ENCODE measurements around the gene ALKAL2. TPM values are rescaled to one million over a fixed set of nuclear protein-coding genes. Genes with fewer than 3 reads are reported as not detected.

Gene ALKAL2
- total and polyA plus RNA-seq, 2 of the 13 experiments (the other 11 are each of a cell fraction or from before 2014, with no cell fraction given) = 0.22 to 1.7 TPM

DNA sequence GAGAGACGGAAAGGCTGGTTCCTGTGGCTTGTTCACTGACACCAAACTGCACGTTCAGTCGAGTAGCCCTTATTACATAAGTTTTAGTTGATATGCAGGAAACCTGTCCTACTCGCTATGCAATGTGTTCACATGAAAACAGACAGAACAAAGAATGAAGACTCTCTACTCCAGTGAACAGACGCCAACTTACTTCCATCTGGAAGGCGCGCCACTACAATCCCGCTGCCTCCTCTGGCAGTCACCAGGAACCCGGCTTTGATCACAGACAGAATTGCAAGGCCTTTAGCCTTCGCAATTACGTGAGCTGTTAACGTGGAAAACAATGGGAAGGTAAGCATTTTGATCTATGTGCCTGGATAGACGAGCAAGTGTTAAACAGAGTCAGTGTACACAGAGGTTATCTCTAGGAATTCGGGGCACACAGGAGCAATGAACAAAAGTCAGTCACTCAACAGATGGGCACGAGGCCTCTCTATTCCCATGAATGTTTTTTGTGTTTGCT, 38.3 kb downstream of the ALKAL2 start (continued):
- TF ChIP-seq, protein P1, sequence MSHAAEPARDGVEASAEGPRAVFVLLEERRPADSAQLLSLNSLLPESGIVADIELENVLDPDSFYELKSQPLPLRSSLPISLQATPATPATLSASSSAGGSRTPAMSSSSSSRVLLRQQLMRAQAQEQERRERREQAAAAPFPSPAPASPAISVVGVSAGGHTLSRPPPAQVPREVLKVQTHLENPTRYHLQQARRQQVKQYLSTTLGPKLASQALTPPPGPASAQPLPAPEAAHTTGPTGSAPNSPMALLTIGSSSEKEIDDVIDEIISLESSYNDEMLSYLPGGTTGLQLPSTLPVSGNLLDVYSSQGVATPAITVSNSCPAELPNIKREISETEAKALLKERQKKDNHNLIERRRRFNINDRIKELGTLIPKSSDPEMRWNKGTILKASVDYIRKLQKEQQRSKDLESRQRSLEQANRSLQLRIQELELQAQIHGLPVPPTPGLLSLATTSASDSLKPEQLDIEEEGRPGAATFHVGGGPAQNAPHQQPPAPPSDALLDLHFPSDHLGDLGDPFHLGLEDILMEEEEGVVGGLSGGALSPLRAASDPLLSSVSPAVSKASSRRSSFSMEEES (CRISPR knock-in tag; IDR thresholded peaks at IDR 0.05) = peak; percentile 83
- TF ChIP-seq XRCC5 (optimal IDR thresholded peaks at IDR 0.05; ENCODE audit: low read length) (peak; percentile 72), ASH2L (IDR thresholded peaks at IDR 0.05; ENCODE audit: insufficient read length, low read depth, low read length) (peak; percentile 92), ZFP37 (CRISPR knock-in tag; IDR thresholded peaks at IDR 0.05; ENCODE audit: borderline replicate concordance) (peak; percentile 91), ZNF12 (CRISPR knock-in tag; IDR thresholded peaks at IDR 0.05) (peak; percentile 79; the same call in 1 of the 2 replicates), ZNF205 (CRISPR knock-in tag; IDR thresholded peaks at IDR 0.05) (peak; percentile 93), GATAD1 (CRISPR knock-in tag; IDR thresholded peaks at IDR 0.05) (peak; percentile 72), NFRKB (IDR thresholded peaks at IDR 0.05) (no peak), HNRNPLL (IDR thresholded peaks at IDR 0.05; ENCODE audit: low read depth, low read length, poor library complexity, severe bottlenecking) (no peak), ZNF260 (CRISPR knock-in tag; IDR thresholded peaks at IDR 0.05; ENCODE audit: borderline replicate concordance, low read depth) (no peak), DPF2 (CRISPR knock-in tag; IDR thresholded peaks at IDR 0.05; ENCODE audit: borderline replicate concordance, low read depth) (peak; percentile 86), POLR2G (IDR thresholded peaks at IDR 0.05; ENCODE audit: low read depth, low read length) (peak; percentile 38; the same call in 1 of the 2 replicates), TEAD3 (CRISPR knock-in tag; optimal IDR thresholded peaks at IDR 0.05; ENCODE audit: borderline replicate concordance) (peak; percentile 96), ZNF776 (CRISPR knock-in tag; IDR thresholded peaks at IDR 0.05) (no peak), ZNF501 (CRISPR knock-in tag; IDR thresholded peaks at IDR 0.05) (peak; percentile 89; the same call in 1 of the 2 replicates), ZNF343 (CRISPR knock-in tag; IDR thresholded peaks at IDR 0.05) (no peak), ZNF557 (CRISPR knock-in tag; IDR thresholded peaks at IDR 0.05) (no peak), JDP2 (CRISPR knock-in tag; IDR thresholded peaks at IDR 0.05; ENCODE audit: borderline replicate concordance) (no peak)
- TF ChIP-seq, protein P2, sequence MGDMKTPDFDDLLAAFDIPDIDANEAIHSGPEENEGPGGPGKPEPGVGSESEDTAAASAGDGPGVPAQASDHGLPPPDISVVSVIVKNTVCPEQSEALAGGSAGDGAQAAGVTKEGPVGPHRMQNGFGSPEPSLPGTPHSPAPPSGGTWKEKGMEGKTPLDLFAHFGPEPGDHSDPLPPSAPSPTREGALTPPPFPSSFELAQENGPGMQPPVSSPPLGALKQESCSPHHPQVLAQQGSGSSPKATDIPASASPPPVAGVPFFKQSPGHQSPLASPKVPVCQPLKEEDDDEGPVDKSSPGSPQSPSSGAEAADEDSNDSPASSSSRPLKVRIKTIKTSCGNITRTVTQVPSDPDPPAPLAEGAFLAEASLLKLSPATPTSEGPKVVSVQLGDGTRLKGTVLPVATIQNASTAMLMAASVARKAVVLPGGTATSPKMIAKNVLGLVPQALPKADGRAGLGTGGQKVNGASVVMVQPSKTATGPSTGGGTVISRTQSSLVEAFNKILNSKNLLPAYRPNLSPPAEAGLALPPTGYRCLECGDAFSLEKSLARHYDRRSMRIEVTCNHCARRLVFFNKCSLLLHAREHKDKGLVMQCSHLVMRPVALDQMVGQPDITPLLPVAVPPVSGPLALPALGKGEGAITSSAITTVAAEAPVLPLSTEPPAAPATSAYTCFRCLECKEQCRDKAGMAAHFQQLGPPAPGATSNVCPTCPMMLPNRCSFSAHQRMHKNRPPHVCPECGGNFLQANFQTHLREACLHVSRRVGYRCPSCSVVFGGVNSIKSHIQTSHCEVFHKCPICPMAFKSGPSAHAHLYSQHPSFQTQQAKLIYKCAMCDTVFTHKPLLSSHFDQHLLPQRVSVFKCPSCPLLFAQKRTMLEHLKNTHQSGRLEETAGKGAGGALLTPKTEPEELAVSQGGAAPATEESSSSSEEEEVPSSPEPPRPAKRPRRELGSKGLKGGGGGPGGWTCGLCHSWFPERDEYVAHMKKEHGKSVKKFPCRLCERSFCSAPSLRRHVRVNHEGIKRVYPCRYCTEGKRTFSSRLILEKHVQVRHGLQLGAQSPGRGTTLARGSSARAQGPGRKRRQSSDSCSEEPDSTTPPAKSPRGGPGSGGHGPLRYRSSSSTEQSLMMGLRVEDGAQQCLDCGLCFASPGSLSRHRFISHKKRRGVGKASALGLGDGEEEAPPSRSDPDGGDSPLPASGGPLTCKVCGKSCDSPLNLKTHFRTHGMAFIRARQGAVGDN (CRISPR knock-in tag; IDR thresholded peaks at IDR 0.05) = peak; percentile 9; the same call in 1 of the 2 replicates
- TF ChIP-seq, protein P3, sequence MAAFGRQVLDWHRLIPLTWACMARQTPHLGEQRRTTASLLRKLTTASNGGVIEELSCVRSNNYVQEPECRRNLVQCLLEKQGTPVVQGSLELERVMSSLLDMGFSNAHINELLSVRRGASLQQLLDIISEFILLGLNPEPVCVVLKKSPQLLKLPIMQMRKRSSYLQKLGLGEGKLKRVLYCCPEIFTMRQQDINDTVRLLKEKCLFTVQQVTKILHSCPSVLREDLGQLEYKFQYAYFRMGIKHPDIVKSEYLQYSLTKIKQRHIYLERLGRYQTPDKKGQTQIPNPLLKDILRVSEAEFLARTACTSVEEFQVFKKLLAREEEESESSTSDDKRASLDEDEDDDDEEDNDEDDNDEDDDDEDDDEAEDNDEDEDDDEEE (CRISPR knock-in tag; IDR thresholded peaks at IDR 0.05) = peak; percentile 66; the same call in 1 of the 2 replicates
- TF ChIP-seq, protein P4, sequence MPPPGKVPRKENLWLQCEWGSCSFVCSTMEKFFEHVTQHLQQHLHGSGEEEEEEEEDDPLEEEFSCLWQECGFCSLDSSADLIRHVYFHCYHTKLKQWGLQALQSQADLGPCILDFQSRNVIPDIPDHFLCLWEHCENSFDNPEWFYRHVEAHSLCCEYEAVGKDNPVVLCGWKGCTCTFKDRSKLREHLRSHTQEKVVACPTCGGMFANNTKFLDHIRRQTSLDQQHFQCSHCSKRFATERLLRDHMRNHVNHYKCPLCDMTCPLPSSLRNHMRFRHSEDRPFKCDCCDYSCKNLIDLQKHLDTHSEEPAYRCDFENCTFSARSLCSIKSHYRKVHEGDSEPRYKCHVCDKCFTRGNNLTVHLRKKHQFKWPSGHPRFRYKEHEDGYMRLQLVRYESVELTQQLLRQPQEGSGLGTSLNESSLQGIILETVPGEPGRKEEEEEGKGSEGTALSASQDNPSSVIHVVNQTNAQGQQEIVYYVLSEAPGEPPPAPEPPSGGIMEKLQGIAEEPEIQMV (CRISPR knock-in tag; IDR thresholded peaks at IDR 0.05; ENCODE audit: low read depth) = peak; percentile 77

Measured in HepG2 (cell line).